Gastroesophageal sphincter (tissue), 4 donors: Measurements from ENCODE around the gene SLX1B. TPM values are rescaled to one million over a fixed set of nuclear protein-coding genes. Genes with fewer than 3 reads are reported as not detected.
"Not testable (repeated sequence)": the region's sequence is repeated elsewhere in the genome, so short reads cannot be mapped to it uniquely, and the experiment has no call there.

Source experiments
- ATAC-seq: fragments of 150-250 bp; one replicate; pipeline ENCODE4 v1.9.1; 2016; ENCODE audit warnings: mild to moderate bottlenecking, moderate library complexity
- H3K27ac ChIP-seq, 4 donors: fragments of 200-600 bp; sonication (generic) in 3 of 4; 1 replicate in 3 of 4; 2 replicates in 1 of 4; pipeline ENCODE4 v1.5.1; 2016 to 2019
- H3K27me3 ChIP-seq: fragments of 200-600 bp; sonication (generic); one replicate; pipeline ENCODE4 v1.5.1; 2019
- H3K36me3 ChIP-seq, 2 donors: fragments of 200-600 bp; sonication (generic); one replicate each; pipeline ENCODE4 v1.5.1; 2019; ENCODE audit warnings: control low read depth in 1 of 2
- H3K4me1 ChIP-seq, 3 donors: fragments of 200-600 bp; sonication (generic); 1 replicate in 2 of 3; 2 replicates in 1 of 3; pipeline ENCODE4 v1.5.1; 2016 to 2019; ENCODE audit warnings: control low read depth in 2 of 3
- H3K4me3 ChIP-seq, 2 donors: fragments of 200-600 bp; sonication (generic); one replicate each; pipeline ENCODE4 v1.5.1; 2019; ENCODE audit warnings: mild to moderate bottlenecking in 1 of 2, moderate library complexity in 1 of 2
- H3K9me3 ChIP-seq, 3 donors: fragments of 200-600 bp; sonication (generic); one replicate each; pipeline ENCODE4 v1.5.1; 2017 to 2019; ENCODE audit warnings: control low read depth in 2 of 3
- WGBS, 2 donors: methylation state at CpG; one replicate each; pipeline ENCODE4 v1.1.5; 2018; ENCODE audit warnings: low coverage in 1 of 2; 5-methylcytosine and 5-hydroxymethylcytosine counted together
- total RNA-seq, 4 donors: library from RNA; depleted of rRNA; stranded (reverse); fragments of >200 nt; gene quantifications; one replicate each; pipeline ENCODE4 v1.1.0, GENCODE V29; 2016

The SLX1B gene
- total RNA-seq, result 10 to 100 TPM; 11.4 to 30.7 (median 19.4) TPM

DNA sequence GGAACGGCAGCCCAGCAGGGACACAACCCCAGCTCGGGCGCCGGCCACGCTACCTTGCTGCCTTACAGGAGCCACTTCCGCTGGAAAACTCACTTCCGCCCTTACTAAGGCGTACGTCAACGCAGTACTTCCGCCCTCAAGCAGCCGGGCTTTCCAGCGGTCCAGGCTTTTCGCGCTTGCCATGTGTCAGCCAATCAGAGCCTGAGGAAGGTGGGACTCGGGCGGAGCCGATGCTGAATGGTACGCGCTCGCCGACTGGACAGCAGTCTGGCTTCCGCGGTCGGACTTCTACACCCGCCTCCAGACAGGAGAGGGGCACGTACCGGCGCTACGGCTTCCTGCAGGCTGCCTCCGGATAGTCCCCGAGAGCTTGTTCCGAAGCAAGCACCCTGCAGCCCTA lies at the start of gene SLX1B, which contains the start of gene BOLA2:
Gene SLX1B (plus strand): TSS at position 265 of the 400 bp plus-strand sequence.
Gene BOLA2 (minus strand): TSS at position 83 of the 400 bp plus-strand sequence. CDS start 98 bp downstream, outside the sequence.
- H3K4me1 ChIP-seq, H3K27ac ChIP-seq, H3K27me3 ChIP-seq, H3K4me3 ChIP-seq, H3K9me3 ChIP-seq, H3K36me3 ChIP-seq: not testable (repeated sequence)
- no CpG with 5 or more reads among the region's 33 CpGs for WGBS, 2 donors
- ATAC-seq, result peak; percentile 98

DNA sequence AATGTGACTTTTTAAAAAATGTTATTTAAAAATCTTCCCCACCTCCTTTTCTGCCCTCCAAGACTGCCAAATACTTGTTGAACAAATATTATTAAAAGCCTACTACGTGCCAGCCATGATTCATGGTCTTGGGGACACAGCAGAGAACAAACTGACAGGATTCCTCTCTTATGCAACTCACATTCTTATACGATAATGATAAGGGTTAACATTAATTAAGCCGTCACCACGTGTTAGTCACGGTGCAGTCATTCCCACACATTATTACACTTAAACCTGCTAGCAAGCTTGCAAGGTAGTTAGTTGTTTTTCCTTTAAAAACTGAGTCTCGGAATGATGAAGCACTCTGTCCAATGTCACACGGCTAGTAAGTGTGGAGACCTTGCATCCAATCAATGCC lies 49.1 kb upstream of the SLX1B start:
- WGBS, 2 donors, result 75% methylated on average over 4 of the region's 7 CpGs; no CpG with 5 or more reads in 1 of the 2 donors
- not testable (repeated sequence) for ATAC-seq, H3K4me3 ChIP-seq, H3K36me3 ChIP-seq, H3K27ac ChIP-seq, H3K27me3 ChIP-seq, H3K9me3 ChIP-seq, H3K4me1 ChIP-seq

DNA sequence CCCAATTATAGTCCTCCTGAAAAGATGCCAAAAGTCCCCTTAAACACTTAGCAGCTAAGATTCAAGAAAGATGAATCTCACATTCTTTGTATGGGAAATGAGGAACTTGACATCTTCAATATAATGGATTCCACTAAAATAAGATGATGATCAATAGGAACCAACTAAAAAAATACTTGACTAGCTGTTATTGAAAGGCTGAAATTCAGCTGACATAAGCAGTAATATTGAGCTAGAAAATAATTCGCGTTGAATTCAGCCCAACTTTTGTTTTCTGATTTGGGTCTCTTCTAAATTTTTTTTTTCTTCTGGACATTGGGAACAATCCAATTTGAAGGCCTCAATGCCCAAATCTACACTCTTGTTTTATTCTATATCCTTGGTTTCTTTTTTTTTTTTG lies 30.7 kb upstream of the SLX1B start:
- WGBS, 2 donors, result 97% methylated on average over 2 of the region's 2 CpGs; no CpG with 5 or more reads in 1 of the 2 donors

DNA sequence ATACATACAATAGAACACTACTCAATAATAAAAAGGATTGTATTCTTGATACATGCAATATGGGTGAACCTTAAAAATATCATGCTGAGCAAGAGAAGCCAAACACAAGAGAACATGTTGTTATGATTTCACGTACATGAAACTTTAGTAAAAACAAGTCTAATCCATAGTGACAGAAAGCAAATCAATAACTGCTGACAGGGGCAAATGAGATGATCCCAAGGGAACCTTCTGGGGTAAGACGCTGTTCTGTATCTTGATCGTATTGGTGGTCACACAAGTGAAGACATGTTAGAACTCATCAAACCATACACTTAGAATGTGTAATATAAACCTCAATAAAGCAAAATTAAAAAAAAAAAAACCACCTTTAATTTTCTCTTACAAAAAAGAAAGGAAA lies 28.9 kb upstream of the SLX1B start:
- WGBS, 2 donors, result 91% methylated on average over 3 of the region's 3 CpGs; no CpG with 5 or more reads in 1 of the 2 donors
- not testable (repeated sequence) for H3K4me3 ChIP-seq, H3K27ac ChIP-seq, H3K36me3 ChIP-seq, H3K4me1 ChIP-seq, H3K27me3 ChIP-seq, ATAC-seq, H3K9me3 ChIP-seq

More for the DNA sequence above, 30.7 kb upstream of the SLX1B start:
- not testable (repeated sequence) for ATAC-seq, H3K4me1 ChIP-seq, H3K4me3 ChIP-seq, H3K9me3 ChIP-seq, H3K27ac ChIP-seq, H3K27me3 ChIP-seq, H3K36me3 ChIP-seq

DNA sequence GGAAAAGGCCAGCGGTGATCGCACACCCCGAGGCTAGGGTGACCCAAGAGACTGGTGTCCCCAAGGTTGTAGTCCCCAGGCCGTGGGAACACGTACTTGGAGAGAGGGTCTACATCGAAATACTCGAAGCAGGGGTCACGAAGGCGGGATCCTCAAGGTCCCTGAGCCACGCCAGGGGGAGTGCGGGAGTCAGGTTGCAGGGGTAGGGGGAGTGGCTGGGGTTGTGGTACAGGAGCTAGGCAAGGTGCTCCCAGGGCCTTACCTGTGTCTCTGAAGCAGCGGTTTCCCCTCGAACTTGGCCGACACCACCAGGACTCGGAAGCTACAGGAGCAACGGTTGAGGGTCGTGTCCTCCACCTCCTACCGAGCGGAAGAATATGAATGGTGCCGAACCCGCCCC lies 579 bp upstream of the SLX1B start:
- not testable (repeated sequence) for H3K4me3 ChIP-seq, H3K36me3 ChIP-seq, H3K27me3 ChIP-seq, ATAC-seq, H3K27ac ChIP-seq, H3K9me3 ChIP-seq, H3K4me1 ChIP-seq
- WGBS, 2 donors, result no CpG with 5 or more reads among the region's 21 CpGs

DNA sequence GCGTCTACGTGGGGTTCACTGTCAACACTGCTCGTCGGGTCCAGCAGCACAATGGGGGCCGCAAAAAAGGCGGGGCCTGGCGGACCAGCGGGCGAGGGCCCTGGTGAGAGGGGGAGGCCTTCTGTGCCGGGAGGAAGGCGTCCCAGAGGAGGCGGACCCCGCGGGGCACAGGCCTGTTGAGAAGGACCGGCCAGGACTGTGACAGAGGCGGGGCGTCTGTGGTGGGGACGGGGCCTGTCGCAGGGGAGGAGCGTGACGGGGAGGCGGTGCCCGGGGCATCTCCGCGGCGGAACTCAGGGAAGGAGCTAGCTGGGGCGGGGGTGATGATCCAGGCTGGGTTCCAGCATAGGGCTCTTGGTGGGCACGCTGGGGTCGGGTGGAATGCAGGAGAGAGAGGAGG lies 495 bp downstream of the SLX1B start:
- no CpG with 5 or more reads among the region's 29 CpGs for WGBS, 2 donors

DNA sequence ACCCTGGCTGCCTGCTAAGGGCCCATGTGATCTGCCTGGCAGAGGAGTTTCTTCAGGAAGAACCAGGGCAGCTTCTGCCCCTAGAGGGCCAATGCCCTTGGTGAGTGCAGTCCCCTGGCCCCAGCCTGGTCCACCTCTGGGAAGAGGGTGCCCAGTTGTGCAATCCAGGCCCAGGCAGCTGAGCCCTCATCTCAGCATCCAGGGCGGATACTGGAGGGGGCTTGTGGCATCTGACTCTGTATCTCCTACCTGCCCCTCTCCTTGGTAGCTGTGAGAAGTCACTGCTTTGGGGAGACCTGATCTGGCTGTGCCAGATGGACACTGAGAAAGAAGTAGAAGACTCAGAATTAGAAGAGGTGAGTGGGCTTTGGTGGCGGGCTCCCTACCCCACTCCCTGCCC lies 3.3 kb downstream of the SLX1B start:
- not testable (repeated sequence) for H3K36me3 ChIP-seq, ATAC-seq, H3K27me3 ChIP-seq, H3K4me1 ChIP-seq, H3K27ac ChIP-seq, H3K9me3 ChIP-seq, H3K4me3 ChIP-seq
- WGBS, 2 donors, result no CpG with 5 or more reads among the region's 2 CpGs

More for the DNA sequence above, 495 bp downstream of the SLX1B start:
- ATAC-seq, result peak; percentile 72
- H3K4me1 ChIP-seq, H3K36me3 ChIP-seq, H3K27me3 ChIP-seq, H3K9me3 ChIP-seq, H3K4me3 ChIP-seq, H3K27ac ChIP-seq: not testable (repeated sequence)

DNA sequence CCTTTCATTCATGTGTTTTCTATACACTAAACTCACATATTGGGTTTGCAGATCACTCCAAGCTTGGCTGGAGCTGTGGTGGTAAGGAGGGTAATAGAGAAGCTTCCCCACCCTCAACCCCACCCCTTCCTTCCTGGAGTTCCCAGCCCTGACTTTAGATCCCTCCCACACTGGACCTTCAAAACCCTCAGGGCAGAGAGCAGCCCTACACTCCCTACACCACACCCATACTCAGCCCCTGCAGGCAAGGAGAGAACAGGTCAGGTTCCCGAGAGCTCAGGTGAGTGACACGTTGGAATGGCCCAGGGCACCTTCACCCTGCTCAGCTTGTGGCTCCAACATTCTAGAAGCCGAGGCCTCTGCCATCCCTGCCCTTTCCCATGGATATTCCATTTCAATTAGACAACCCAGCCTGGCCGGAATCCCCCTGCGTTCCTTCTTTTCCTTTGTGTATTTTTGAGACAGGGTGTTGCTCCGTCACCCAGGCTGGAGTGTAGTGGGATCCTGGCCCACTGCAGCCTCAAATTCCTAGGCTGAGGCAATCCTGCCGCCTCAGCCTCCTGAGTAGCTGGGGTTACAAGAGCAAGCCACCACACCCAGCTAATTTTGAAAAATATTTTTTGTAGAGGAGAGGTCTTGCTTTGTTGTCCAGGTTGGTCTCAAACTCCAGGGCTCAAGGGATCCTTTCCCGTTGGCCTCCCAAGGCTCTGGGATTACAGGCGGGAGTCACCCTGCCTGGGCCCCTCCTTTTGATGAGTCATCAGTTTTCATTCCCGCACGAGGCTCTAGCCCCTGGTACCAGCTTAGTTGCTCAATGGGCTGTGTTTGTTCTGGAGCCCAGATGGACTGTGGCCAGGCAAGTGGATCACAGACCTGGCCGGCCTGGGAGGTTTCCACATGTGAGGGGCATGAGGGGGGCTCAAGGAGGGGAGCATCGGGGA lies 5.6 kb downstream of the SLX1B start, which contains the start of gene SULT1A4:
Gene SULT1A4 (plus strand): TSS at position 208 of the 941 bp plus-strand sequence. CDS start 1,473 bp downstream, outside the sequence.
- H3K27me3 ChIP-seq, H3K27ac ChIP-seq, H3K4me1 ChIP-seq, H3K36me3 ChIP-seq, H3K4me3 ChIP-seq, H3K9me3 ChIP-seq: not testable (repeated sequence)
- ATAC-seq, result peak; percentile 77
- WGBS, 2 donors, result no CpG with 5 or more reads among the region's 13 CpGs

DNA sequence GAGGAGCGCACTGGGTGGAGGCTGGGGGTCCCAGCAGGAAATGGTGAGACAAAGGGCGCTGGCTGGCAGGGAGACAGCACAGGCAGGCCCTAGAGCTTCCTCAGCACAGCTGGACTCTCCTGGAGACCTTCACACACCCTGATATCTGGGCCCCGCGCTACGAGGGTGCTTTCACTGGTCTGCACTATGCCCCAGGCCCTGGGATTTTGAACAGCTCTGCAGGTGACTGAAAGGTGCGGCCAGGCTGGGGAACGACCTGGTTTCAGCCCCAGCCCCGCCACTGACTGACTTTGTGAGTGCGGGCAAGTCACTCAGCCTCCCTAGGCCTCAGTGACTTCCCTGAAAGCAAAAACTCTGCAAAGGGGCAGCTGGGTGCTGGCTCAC lies 6.3 kb downstream of the SLX1B start:
- H3K27ac ChIP-seq, H3K36me3 ChIP-seq, H3K9me3 ChIP-seq, H3K4me3 ChIP-seq, H3K27me3 ChIP-seq, H3K4me1 ChIP-seq: not testable (repeated sequence)
- peak; percentile 10 for ATAC-seq
- WGBS, 2 donors, result no CpG with 5 or more reads among the region's 9 CpGs

DNA sequence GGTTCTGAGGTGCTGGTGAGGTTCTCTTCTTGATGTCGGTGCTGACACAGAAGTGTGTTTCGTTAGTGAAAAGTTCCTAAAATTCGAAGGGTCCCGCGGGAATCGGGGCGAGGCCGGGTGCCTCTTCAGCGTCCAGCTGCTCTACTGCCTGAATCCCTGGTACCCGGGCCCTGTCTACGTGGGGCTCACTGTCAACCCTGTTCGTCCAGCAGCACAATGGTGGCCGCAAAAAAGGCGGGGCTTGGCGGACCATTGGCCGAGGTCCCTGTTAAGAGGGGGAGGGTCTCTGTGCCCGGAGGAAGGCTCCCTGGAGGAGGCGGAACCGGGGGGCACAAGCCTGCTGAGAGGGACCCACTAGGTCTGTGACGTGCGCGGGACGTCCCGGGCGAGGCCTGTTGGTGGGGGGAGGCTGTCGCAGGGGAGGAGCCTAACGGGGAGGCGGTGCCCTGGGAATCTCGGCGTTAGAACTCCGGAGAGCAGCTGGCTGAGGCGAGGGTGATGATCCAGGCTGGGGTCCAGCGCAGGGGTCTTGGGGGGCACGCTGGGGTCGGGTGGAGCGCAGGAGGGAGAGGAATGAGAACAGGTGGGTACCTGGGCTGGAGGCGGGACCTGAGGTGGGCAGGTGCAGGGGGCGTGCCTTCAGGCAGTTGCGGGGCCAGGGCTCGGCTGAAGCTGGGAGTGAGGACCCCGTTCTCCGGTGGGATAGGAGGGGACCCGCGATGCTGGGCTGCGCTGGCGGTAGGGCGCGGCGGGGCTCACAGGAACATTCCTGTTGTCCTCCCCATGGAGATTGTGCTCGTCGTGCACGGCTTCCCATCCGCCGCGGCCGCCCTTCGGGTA lies 11.9 kb downstream of the SLX1B start:
- H3K27me3 ChIP-seq, H3K4me3 ChIP-seq, H3K36me3 ChIP-seq, H3K4me1 ChIP-seq, H3K9me3 ChIP-seq, H3K27ac ChIP-seq: not testable (repeated sequence)
- no CpG with 5 or more reads among the region's 57 CpGs for WGBS, 2 donors
- ATAC-seq, result peak; percentile 74

DNA sequence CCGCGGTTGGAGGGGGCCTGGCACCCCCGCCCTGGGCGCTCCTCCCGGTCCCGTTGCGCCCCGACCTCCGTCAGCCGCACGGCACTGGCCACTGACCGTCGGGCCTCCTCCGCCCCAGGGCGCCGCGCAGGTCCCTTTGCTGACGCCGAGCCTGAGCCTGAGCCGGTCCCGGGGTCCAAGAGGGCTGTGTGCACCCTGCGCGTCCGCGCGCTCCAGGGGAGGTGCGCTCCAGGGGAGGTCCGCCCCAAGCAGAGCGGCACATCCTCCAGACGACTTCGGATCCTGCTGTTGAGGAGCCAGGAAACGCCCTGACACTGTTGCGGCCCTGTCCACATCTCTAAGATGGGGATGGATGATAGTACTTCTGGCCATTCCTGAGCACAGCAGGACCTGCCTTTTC lies 12.6 kb downstream of the SLX1B start:
- peak; percentile 9 for ATAC-seq
- not testable (repeated sequence) for H3K4me1 ChIP-seq, H3K4me3 ChIP-seq, H3K9me3 ChIP-seq, H3K27ac ChIP-seq, H3K36me3 ChIP-seq, H3K27me3 ChIP-seq
- no CpG with 5 or more reads among the region's 33 CpGs for WGBS, 2 donors

DNA sequence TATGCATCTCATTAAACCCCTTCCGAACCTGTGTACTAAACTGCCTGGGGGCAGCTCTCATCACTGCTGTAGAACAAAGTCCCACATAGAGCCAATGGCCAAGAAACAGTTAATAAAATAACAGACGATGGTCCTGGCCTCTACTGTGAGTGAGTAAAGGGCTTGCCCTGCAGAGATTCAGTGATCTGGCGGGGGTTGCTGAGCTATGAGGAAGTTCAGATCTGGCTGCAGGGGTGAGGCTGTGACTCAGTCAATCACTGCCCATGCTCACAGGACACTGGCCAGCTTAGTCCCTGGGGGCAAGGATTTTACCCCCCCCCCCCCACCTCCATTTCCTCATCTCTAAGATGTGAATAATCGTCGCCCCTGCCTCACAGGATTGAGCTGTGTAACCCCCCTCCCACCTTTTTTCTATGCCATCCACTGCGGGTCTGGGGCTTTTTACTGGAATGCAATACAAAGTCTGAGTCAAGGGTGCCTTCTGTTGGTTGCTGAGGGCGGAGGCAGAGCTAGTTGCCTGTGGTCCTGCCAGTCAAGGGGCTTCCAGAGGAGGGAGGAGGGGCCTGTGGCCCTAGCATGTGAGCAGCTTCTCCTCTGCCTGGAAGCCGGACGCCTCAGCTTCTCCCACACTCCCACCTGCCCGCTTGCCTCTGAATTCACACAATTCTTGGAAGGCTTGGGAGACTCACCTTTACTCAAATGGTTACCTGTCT lies 13.5 kb downstream of the SLX1B start:
- not testable (repeated sequence) for ATAC-seq, H3K4me1 ChIP-seq, H3K27ac ChIP-seq, H3K27me3 ChIP-seq, H3K4me3 ChIP-seq, H3K9me3 ChIP-seq, H3K36me3 ChIP-seq
- no CpG with 5 or more reads among the region's 10 CpGs for WGBS, 2 donors
